CD4-positive, alpha-beta memory T cell (primary cell): ENCODE results near the gene CLRN2. TPM values are rescaled to one million over a fixed set of nuclear protein-coding genes. Genes with fewer than 3 reads are reported as not detected.

ENCODE experiments used
- CTCF ChIA-PET: fragments of 350-600 bp; sonication (Branson Sonifier 250); formaldehyde crosslinking; loops from one replicate; lab custom pipeline; 2021; ENCODE audit warnings: inconsistent platforms; ENCODE audit not compliant: partially characterized antibody; lab: Charles Lee
- POLR2A ChIA-PET: fragments of 350-600 bp; sonication (Branson Sonifier 250); formaldehyde crosslinking; loops from one replicate; lab custom pipeline; 2021; ENCODE audit not compliant: partially characterized antibody; lab: Charles Lee
- DNase-seq, 5 donors: peaks; one replicate each; pipeline versions ENCODE4 v3.0.0 to v3.0.0-alpha.2; 2020 to 2022; ENCODE audit warnings: mixed read lengths in 1 of 5
- H3K27ac ChIP-seq: one replicate; pipeline ENCODE4 v1.7.0; 2013; ENCODE audit warnings: low read depth, low read length
- H3K27me3 ChIP-seq: 2 replicates; pipeline ENCODE4 v1.7.0; 2013; ENCODE audit warnings: mild to moderate bottlenecking, low read length, moderate library complexity; ENCODE audit not compliant: insufficient read depth
- H3K36me3 ChIP-seq: 2 replicates; pipeline ENCODE4 v1.7.0; 2013; ENCODE audit warnings: mild to moderate bottlenecking, low read length, moderate library complexity; ENCODE audit not compliant: insufficient read depth
- H3K4me1 ChIP-seq: 2 replicates; pipeline ENCODE4 v1.7.0; 2013; ENCODE audit warnings: mild to moderate bottlenecking, low read length, moderate library complexity; ENCODE audit not compliant: insufficient read depth
- H3K4me3 ChIP-seq, 2 donors: one replicate each; pipeline ENCODE4 v1.7.0; 2013; ENCODE audit warnings: low read length in 2 of 2, mild to moderate bottlenecking in 1 of 2
- H3K9me3 ChIP-seq, 2 donors: one replicate each; pipeline ENCODE4 v1.7.0; 2013; ENCODE audit warnings: low read length in 2 of 2, control low read depth in 1 of 2; ENCODE audit not compliant: control insufficient read depth in 1 of 2
- H3K27ac Mint-ChIP-seq, 7 donors: one replicate each; pipeline ENCODE4 v1.8.0; 2020 to 2021; ENCODE audit warnings: mixed read lengths in 7 of 7, mild to moderate bottlenecking in 6 of 7, inconsistent platforms in 3 of 7, moderate library complexity in 3 of 7
- H3K27me3 Mint-ChIP-seq, 2 donors: one replicate each; pipeline ENCODE4 v1.8.0; 2020 to 2021; ENCODE audit warnings: mixed read lengths in 2 of 2
- H3K36me3 Mint-ChIP-seq, 2 donors: one replicate each; pipeline ENCODE4 v1.8.0; 2020 to 2021; ENCODE audit warnings: mixed read lengths in 2 of 2, inconsistent platforms in 1 of 2, mild to moderate bottlenecking in 1 of 2
- H3K4me1 Mint-ChIP-seq, 4 donors: one replicate each; pipeline ENCODE4 v1.8.0; 2020 to 2021; ENCODE audit warnings: mixed read lengths in 4 of 4, mild to moderate bottlenecking in 1 of 4
- H3K4me3 Mint-ChIP-seq, 8 donors: one replicate each; pipeline ENCODE4 v1.8.0; 2020 to 2021; ENCODE audit warnings: mixed read lengths in 8 of 8, mild to moderate bottlenecking in 7 of 8, moderate library complexity in 6 of 8, inconsistent platforms in 3 of 8
- H3K9me3 Mint-ChIP-seq, 8 donors: one replicate each; pipeline ENCODE4 v1.8.0; 2020 to 2021; ENCODE audit warnings: mixed read lengths in 8 of 8, mild to moderate bottlenecking in 5 of 8, inconsistent platforms in 3 of 8, moderate library complexity in 1 of 8
- intact Hi-C: fragments of 100-400 bp; cut with micrococcal nuclease; formaldehyde crosslinking; loops from one replicate; pipeline ENCODE4 v1.15.1; 2023
- polyA plus RNA-seq, 2 donors: library from polyadenylated mRNA; unstranded; fragments of 300-500 nt; fragmentation: Illumina TruSeq; gene quantifications; one replicate each; pipeline ENCODE4 v1.2.3, GENCODE V29; 2021
- total RNA-seq, 2 experiments: library from RNA; stranded (reverse); gene quantifications; one replicate each; pipeline ENCODE4 v1.2.3, GENCODE V29; 2021

The CLRN2 gene
- total and polyA plus RNA-seq, 4 experiments from 2014 or later, result not detected

- H3K4me1 ChIP-seq, result no peaks in the 10 kb centered on the region
- POLR2A ChIA-PET, result no interaction called here
- Mint-ChIP-seq H3K4me1 (peaks cover 0 to 2% (median 0%) of the 10 kb centered on the region in 4 donors), H3K4me3 (no peak overlapping the region), H3K27ac (no peak overlapping the region), H3K36me3 (peaks cover 10 to 11% of the 10 kb centered on the region in 2 donors), H3K27me3 (no peaks in the 10 kb centered on the region), H3K9me3 (no peaks in the 10 kb centered on the region)
- H3K27ac ChIP-seq, result no peak overlapping the region
- intact Hi-C loops, result no loop called here
- no peaks in the 10 kb centered on the region for H3K9me3 ChIP-seq
- H3K4me3 ChIP-seq, result no peak overlapping the region
- DNase-seq, result no peak
- H3K36me3 ChIP-seq, result no peaks in the 10 kb centered on the region
- CTCF ChIA-PET, result interaction anchor here (1.6 kb wide), 1 partner anchor 9 kb away, joined by 7 read pairs; no protein-coding TSS in a partner anchor
- no peaks in the 10 kb centered on the region for H3K27me3 ChIP-seq
Measured at GRCh38 chr4:17480210-17480927, 34.6 kb upstream of the CLRN2 start.

- H3K4me3 Mint-ChIP-seq, result no peak overlapping the region
- DNase-seq, result no peak
- Histone ChIP-seq H3K4me1 (no peaks in the 10 kb centered on the region), H3K9me3 (no peaks in the 10 kb centered on the region), H3K4me3 (no peak overlapping the region), H3K27ac (no peak overlapping the region), H3K27me3 (no peaks in the 10 kb centered on the region), H3K36me3 (no peaks in the 10 kb centered on the region)
- ChIA-PET CTCF (interaction anchor here (1.6 kb wide), 1 partner anchor 9 kb away, joined by 7 read pairs; no protein-coding TSS in a partner anchor), POLR2A (no interaction called here)
- H3K4me1 Mint-ChIP-seq, result peaks cover 0 to 2% (median 0%) of the 10 kb centered on the region in 4 donors
- H3K36me3 Mint-ChIP-seq, result peaks cover 12 to 14% of the 10 kb centered on the region in 2 donors
- H3K9me3 Mint-ChIP-seq, result no peaks in the 10 kb centered on the region
- H3K27me3 Mint-ChIP-seq, result no peaks in the 10 kb centered on the region
- H3K27ac Mint-ChIP-seq, result no peak overlapping the region
- intact Hi-C loops, result no loop called here
Measured at GRCh38 chr4:17480955-17481354, 34.0 kb upstream of the CLRN2 start.

DNA sequence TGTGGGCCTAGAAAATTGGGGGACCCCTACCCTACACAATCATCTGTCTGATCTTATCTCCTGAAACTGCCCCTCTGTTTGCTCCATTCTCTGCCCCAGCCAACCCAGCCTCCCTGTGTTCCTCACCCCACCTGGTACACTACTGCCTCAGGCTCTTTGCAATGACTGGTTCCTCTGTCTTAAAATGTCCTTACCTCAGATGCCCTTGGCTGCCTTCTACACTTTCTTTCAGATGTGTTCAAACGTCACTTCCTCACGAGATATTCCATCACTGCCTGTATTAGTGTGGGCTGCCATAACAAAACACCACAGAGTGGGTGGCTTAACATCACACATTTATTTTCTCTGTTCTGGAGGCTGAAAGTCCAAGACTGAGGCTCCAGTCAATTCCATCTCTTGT lies 32.2 kb upstream of the CLRN2 start:
- CTCF ChIA-PET, result no interaction called here
- no peak overlapping the region for H3K4me3 Mint-ChIP-seq
- H3K36me3 Mint-ChIP-seq, result peaks cover 23 to 27% of the 10 kb centered on the region in 2 donors
- POLR2A ChIA-PET, result no interaction called here
- H3K4me1 ChIP-seq, result no peaks in the 10 kb centered on the region
- no peaks in the 10 kb centered on the region for H3K27me3 Mint-ChIP-seq
- peaks cover 0 to 2% (median 0%) of the 10 kb centered on the region in 4 donors for H3K4me1 Mint-ChIP-seq
- H3K27me3 ChIP-seq, result no peaks in the 10 kb centered on the region
- intact Hi-C loops, result no loop called here
- H3K27ac ChIP-seq, result no peak overlapping the region
- no peak overlapping the region for H3K4me3 ChIP-seq
- DNase-seq, result no peak
- peaks cover 8% of the 10 kb centered on the region for H3K36me3 ChIP-seq
- H3K27ac Mint-ChIP-seq, result no peak overlapping the region
- H3K9me3 ChIP-seq, result no peaks in the 10 kb centered on the region
- H3K9me3 Mint-ChIP-seq, result no peaks in the 10 kb centered on the region

- POLR2A ChIA-PET, result no interaction called here
- intact Hi-C loops, result no loop called here
- no peaks in the 10 kb centered on the region for H3K9me3 Mint-ChIP-seq
- Histone ChIP-seq H3K4me3 (no peak overlapping the region), H3K9me3 (no peaks in the 10 kb centered on the region), H3K4me1 (no peaks in the 10 kb centered on the region), H3K27me3 (no peaks in the 10 kb centered on the region), H3K27ac (no peak overlapping the region), H3K36me3 (peaks cover 34% of the 10 kb centered on the region)
- H3K27ac Mint-ChIP-seq, result peak overlapping the region in 2 of 7 donors; percentile 29 to 43
- H3K27me3 Mint-ChIP-seq, result no peaks in the 10 kb centered on the region
- peaks cover 0 to 4% (median 0%) of the 10 kb centered on the region in 4 donors for H3K4me1 Mint-ChIP-seq
- CTCF ChIA-PET, result interaction anchor here (1.0 to 1.2 kb wide), 2 partner anchors 17 to 147 kb away, joined by 3 to 4 read pairs; no protein-coding TSS in a partner anchor
- peaks cover 53 to 62% of the 10 kb centered on the region in 2 donors for H3K36me3 Mint-ChIP-seq
- DNase-seq, result no peak
- no peak overlapping the region for H3K4me3 Mint-ChIP-seq
Measured at GRCh38 chr4:17489123-17489522, 25.8 kb upstream of the CLRN2 start.

DNA sequence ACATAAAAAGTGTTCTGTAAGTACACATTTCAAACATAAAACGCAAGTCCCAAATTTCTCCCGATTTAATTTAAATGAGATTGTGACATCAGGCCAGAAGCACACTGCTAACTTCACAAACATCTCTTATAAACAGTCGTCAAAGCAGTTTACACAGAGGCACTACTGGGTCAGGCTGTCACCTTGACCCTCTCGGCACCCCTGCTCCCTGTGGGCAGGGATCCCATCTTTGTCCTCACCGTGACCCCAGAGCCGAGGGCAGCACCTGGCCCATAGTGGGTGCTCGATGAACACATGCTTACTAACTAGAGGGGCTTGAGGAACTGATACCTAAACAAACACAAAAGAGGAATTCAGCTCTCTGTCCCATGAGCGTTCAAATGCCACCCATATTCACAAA lies 25.2 kb upstream of the CLRN2 start:
- H3K4me1 Mint-ChIP-seq, result peaks cover 0 to 6% (median 3%) of the 10 kb centered on the region in 4 donors
- intact Hi-C loops, result no loop called here

GRCh38 chr4:17490575-17491059 lies 24.3 kb upstream of the CLRN2 start:
- H3K4me1 Mint-ChIP-seq, result peaks cover 0 to 5% (median 2%) of the 10 kb centered on the region in 4 donors

More for the DNA sequence above, 25.2 kb upstream of the CLRN2 start:
- peaks cover 34% of the 10 kb centered on the region for H3K36me3 ChIP-seq
- no peaks in the 10 kb centered on the region for H3K9me3 ChIP-seq
- no peak for DNase-seq
- no peak overlapping the region for H3K4me3 ChIP-seq
- Mint-ChIP-seq H3K36me3 (peaks cover 56 to 65% of the 10 kb centered on the region in 2 donors), H3K27ac (no peak overlapping the region), H3K27me3 (no peaks in the 10 kb centered on the region), H3K9me3 (no peaks in the 10 kb centered on the region), H3K4me3 (no peak overlapping the region)
- H3K27ac ChIP-seq, result no peak overlapping the region
- no peaks in the 10 kb centered on the region for H3K4me1 ChIP-seq
- ChIA-PET CTCF (no interaction called here), POLR2A (no interaction called here)
- H3K27me3 ChIP-seq, result no peaks in the 10 kb centered on the region

DNA sequence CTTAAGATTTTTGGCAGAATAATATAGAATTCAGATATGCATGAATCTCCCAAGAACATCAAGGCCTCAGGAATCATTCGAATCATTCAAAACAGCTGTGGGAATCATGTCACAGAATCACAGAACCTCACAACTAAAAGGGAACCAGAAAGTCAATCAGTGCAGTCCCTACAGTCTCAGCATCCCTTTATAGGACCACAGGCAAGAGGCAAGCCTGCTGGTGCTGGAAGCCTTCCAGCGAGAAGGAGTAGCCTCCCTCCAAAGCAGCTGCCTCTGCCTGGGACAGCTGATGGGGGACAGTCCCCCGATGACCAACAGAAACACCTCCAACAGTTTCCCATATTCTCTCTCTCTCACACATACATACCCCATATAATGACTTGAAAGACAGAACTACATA lies 23.8 kb upstream of the CLRN2 start:
- Histone ChIP-seq H3K4me1 (no peaks in the 10 kb centered on the region), H3K4me3 (no peak overlapping the region), H3K9me3 (no peaks in the 10 kb centered on the region), H3K27me3 (no peaks in the 10 kb centered on the region), H3K27ac (no peak overlapping the region), H3K36me3 (peaks cover 38% of the 10 kb centered on the region)
- no peaks in the 10 kb centered on the region for H3K27me3 Mint-ChIP-seq
- no peaks in the 10 kb centered on the region for H3K9me3 Mint-ChIP-seq
- POLR2A ChIA-PET, result no interaction called here
- no peak overlapping the region for H3K27ac Mint-ChIP-seq
- CTCF ChIA-PET, result no interaction called here
- H3K4me1 Mint-ChIP-seq, result peaks cover 0 to 5% (median 2%) of the 10 kb centered on the region in 4 donors
- no peak for DNase-seq
- intact Hi-C loops, result no loop called here
- peaks cover 44 to 64% of the 10 kb centered on the region in 2 donors for H3K36me3 Mint-ChIP-seq
- no peak overlapping the region for H3K4me3 Mint-ChIP-seq

More at GRCh38 chr4:17490575-17491059, 24.3 kb upstream of the CLRN2 start:
- Mint-ChIP-seq H3K9me3 (no peaks in the 10 kb centered on the region), H3K4me3 (no peak overlapping the region), H3K27ac (peak overlapping the region in 2 of 7 donors; percentile 43 to 46), H3K27me3 (no peaks in the 10 kb centered on the region), H3K36me3 (peaks cover 47 to 67% of the 10 kb centered on the region in 2 donors)
- Histone ChIP-seq H3K4me3 (no peak overlapping the region), H3K4me1 (no peaks in the 10 kb centered on the region), H3K9me3 (no peaks in the 10 kb centered on the region), H3K36me3 (peaks cover 39% of the 10 kb centered on the region), H3K27ac (no peak overlapping the region), H3K27me3 (no peaks in the 10 kb centered on the region)
- CTCF ChIA-PET, result no interaction called here
- DNase-seq, result no peak
- POLR2A ChIA-PET, result no interaction called here
- intact Hi-C loops, result no loop called here
